ENCODE measurements around the gene TRABD2B. TPM values are rescaled to one million over a fixed set of nuclear protein-coding genes. Genes with fewer than 3 reads are reported as not detected.
A peak's percentile ranks its signal among the peaks of the same experiment; 100 is the strongest.

Gene TRABD2B
- total RNA-seq, 4 donors from 2014 or later, result 0.05 to 0.15 (median 0.12) TPM

- in situ Hi-C loops (cut with MboI; ENCODE audit: low sequenced_read_pairs in 4 of 4) (no loop called here), intact Hi-C loops (cut with DNase I; ENCODE audit: low total_unique reads) (no loop called here)
- no peak for DNase-seq
- Histone ChIP-seq H3K4me1 (no peaks in the 10 kb centered on the region), H3K4me3 (no peak overlapping the region), H3K9me3 (no peaks in the 10 kb centered on the region), H3K27me3 (no peaks in the 10 kb centered on the region), H3K27ac (no peak overlapping the region), H3K36me3 (no peaks in the 10 kb centered on the region)
- ATAC-seq, result no peak
- no peak for TF ChIP-seq POLR2A (IDR thresholded peaks at IDR 0.05)
- no peak for TF ChIP-seq CTCF (IDR thresholded peaks at IDR 0.05 in 4 of 5, conservative IDR thresholded peaks at IDR 0.05 in 1 of 5)
Observed at GRCh38 chr1:47821760-47822159, 175.4 kb downstream of the TRABD2B start.

DNA sequence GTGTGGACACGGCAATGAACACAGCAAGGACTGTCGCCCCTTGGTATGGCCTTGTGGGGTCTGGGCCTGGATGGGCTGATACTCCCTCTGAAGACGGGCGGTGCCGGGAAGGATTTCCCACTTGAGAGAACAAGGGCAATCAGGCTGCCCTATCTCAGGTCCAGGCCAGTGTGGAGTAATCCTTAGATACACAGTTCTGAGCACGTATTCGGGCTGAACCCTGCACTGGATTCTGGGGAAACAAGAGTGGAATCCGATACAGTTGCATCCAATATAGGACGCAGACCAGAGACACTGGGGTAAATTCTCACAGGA, 177.7 kb downstream of the TRABD2B start:
- no peaks in the 10 kb centered on the region for H3K36me3 ChIP-seq
- peak overlapping the region in 1 of 4 donors; percentile 22 for H3K27ac ChIP-seq
- no peaks in the 10 kb centered on the region for H3K9me3 ChIP-seq
- TF ChIP-seq POLR2A (IDR thresholded peaks at IDR 0.05) (no peak), CTCF (IDR thresholded peaks at IDR 0.05 in 4 of 5, conservative IDR thresholded peaks at IDR 0.05 in 1 of 5) (no peak)
- H3K4me3 ChIP-seq, result no peak overlapping the region
- intact Hi-C loops (cut with DNase I; ENCODE audit: low total_unique reads) (no loop called here), in situ Hi-C loops (cut with MboI; ENCODE audit: low sequenced_read_pairs in 4 of 4) (no loop called here)
- DNase-seq (no peak), ATAC-seq (no peak)
- H3K27me3 ChIP-seq, result no peaks in the 10 kb centered on the region
- H3K4me1 ChIP-seq, result no peaks in the 10 kb centered on the region

GRCh38 chr1:47818682-47819573, 178.3 kb downstream of the TRABD2B start:
- Histone ChIP-seq H3K27ac (peak overlapping the region in 1 of 4 donors; percentile 22), H3K4me1 (no peaks in the 10 kb centered on the region), H3K27me3 (no peaks in the 10 kb centered on the region), H3K4me3 (no peak overlapping the region), H3K36me3 (no peaks in the 10 kb centered on the region), H3K9me3 (no peaks in the 10 kb centered on the region)
- in situ Hi-C loops (cut with MboI; ENCODE audit: low sequenced_read_pairs in 4 of 4) (no loop called here), intact Hi-C loops (cut with DNase I; ENCODE audit: low total_unique reads) (no loop called here)
- no peak for TF ChIP-seq POLR2A (IDR thresholded peaks at IDR 0.05)
- TF ChIP-seq CTCF (IDR thresholded peaks at IDR 0.05 in 4 of 5, conservative IDR thresholded peaks at IDR 0.05 in 1 of 5), result no peak
- DNase-seq (no peak), ATAC-seq (no peak)

DNA sequence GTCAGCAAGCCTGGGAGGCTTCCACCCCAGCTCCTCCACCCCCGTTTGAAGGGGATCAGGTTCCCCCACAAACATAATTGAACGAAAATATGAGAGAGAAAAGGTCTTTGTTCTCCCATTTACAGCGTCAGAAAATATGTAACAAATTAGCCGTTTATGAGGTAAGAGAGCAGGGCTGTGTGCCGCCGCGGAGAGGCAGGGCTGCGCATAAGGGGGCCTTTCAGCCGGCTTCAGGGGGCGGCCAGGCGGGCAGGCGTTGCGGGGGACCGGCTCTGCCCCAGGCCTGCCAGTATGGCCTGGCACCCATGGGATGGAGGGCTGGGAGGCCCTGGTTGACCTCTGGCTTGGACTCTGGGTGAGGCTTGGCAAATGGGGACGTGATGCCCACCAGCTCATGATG, 179.3 kb downstream of the TRABD2B start:
- H3K4me1 ChIP-seq, result no peaks in the 10 kb centered on the region
- intact Hi-C loops (cut with DNase I; ENCODE audit: low total_unique reads) (no loop called here), in situ Hi-C loops (cut with MboI; ENCODE audit: low sequenced_read_pairs in 4 of 4) (no loop called here)
- DNase-seq, result no peak
- no peak overlapping the region for H3K27ac ChIP-seq
- H3K4me3 ChIP-seq, result no peak overlapping the region
- H3K36me3 ChIP-seq, result no peaks in the 10 kb centered on the region
- no peak for ATAC-seq
- H3K9me3 ChIP-seq, result no peaks in the 10 kb centered on the region
- H3K27me3 ChIP-seq, result no peaks in the 10 kb centered on the region
- no peak for TF ChIP-seq POLR2A (IDR thresholded peaks at IDR 0.05)
- no peak for TF ChIP-seq CTCF (IDR thresholded peaks at IDR 0.05 in 4 of 5, conservative IDR thresholded peaks at IDR 0.05 in 1 of 5)
